Measurements from ENCODE around the gene OR51F2. TPM values are rescaled to one million over a fixed set of nuclear protein-coding genes. Genes with fewer than 3 reads are reported as not detected.
A peak's percentile ranks its signal among the peaks of the same experiment; 100 is the strongest.

The OR51F2 gene
- total RNA-seq, 1 experiment from 2014 or later, result not detected

GRCh38 chr11:4782454-4782853 lies 38.7 kb upstream of the OR51F2 start:
- no peak for DNase-seq
- peaks cover 17 to 24% of the 10 kb centered on the region in 2 experiments for H3K9me3 Mint-ChIP-seq
- Histone ChIP-seq H3K56ac (ENCODE audit: insufficient read length, low read depth, low read length) (no peak overlapping the region), H2BK120ac (ENCODE audit: low read depth, low read length, poor library complexity, severe bottlenecking) (no peak overlapping the region), H3K23ac (ENCODE audit: insufficient read length, low read depth, low read length) (no peak overlapping the region), H2BK12ac (ENCODE audit: insufficient read length, low read depth, low read length) (no peak overlapping the region), H4K20me1 (ENCODE audit: control insufficient read depth, insufficient read depth, insufficient read length) (no peaks in the 10 kb centered on the region), H3K79me2 (ENCODE audit: insufficient read depth, low read length) (no peaks in the 10 kb centered on the region), H3K23me2 (ENCODE audit: insufficient read length, low read depth, low read length, poor library complexity, severe bottlenecking) (no peaks in the 10 kb centered on the region), H3K27me3 (ENCODE audit: insufficient read depth, low read length) (no peaks in the 10 kb centered on the region), H3T11ph (ENCODE audit: low read length) (no peak overlapping the region), H3K27ac (ENCODE audit: insufficient read length, low read depth, low read length) (no peak overlapping the region), H2BK5ac (ENCODE audit: insufficient read length, low read length) (no peak overlapping the region), H3K4me2 (ENCODE audit: insufficient read depth, insufficient read length, low read length) (no peak overlapping the region), H4K8ac (replicated peaks; ENCODE audit: insufficient read length, low read depth, low read length) (no peak overlapping the region), H3K4me1 (ENCODE audit: insufficient read depth, low read length) (no peaks in the 10 kb centered on the region), H3K14ac (ENCODE audit: insufficient read depth, low read length) (no peak overlapping the region), H3K79me1 (ENCODE audit: insufficient read depth, low read depth, low read length, poor library complexity, severe bottlenecking) (no peaks in the 10 kb centered on the region), H4K91ac (ENCODE audit: insufficient read length, low read depth, low read length) (no peak overlapping the region), H2BK15ac (ENCODE audit: low read depth, low read length) (no peak overlapping the region), H3K18ac (ENCODE audit: insufficient read length, low read depth, low read length) (no peak overlapping the region), H3K4ac (ENCODE audit: low read depth, low read length) (no peak overlapping the region), H2AK5ac (ENCODE audit: insufficient read length, low read length) (no peak overlapping the region), H2AFZ (ENCODE audit: low read length) (no peak overlapping the region), H2BK20ac (ENCODE audit: low read depth, low read length, poor library complexity, severe bottlenecking) (no peak overlapping the region), H3K9ac (ENCODE audit: extremely low read depth, insufficient read length, low read length) (no peak overlapping the region), H4K5ac (ENCODE audit: insufficient read length, low read depth, low read length) (no peak overlapping the region), H3K9me3 (ENCODE audit: control insufficient read depth, low read depth, low read length) (no peaks in the 10 kb centered on the region)
- no CpG with 5 or more reads among the region's 1 CpG for WGBS (ENCODE audit: extremely low coverage, insufficient read length, low lambda C conversion rate)
- H3K36me3 Mint-ChIP-seq (ENCODE audit: insufficient read depth in 1 of 3, low read depth in 3 of 3), result peaks cover 6 to 26% (median 13%) of the 10 kb centered on the region in 3 experiments; a peak in 6 of 7 replicates
- no peaks in the 10 kb centered on the region for H3K27me3 Mint-ChIP-seq (ENCODE audit: low read depth)
- H3K4me3 Mint-ChIP-seq, result no peak overlapping the region
- peak overlapping the region in 1 of 3 experiments; percentile 37; a peak in 1 of 7 replicates for H3K27ac Mint-ChIP-seq
- no peak for TF ChIP-seq CTCF (conservative IDR thresholded peaks at IDR 0.05)
- H3K4me1 Mint-ChIP-seq, result peaks cover 3 to 9% of the 10 kb centered on the region in 2 experiments; a peak in 3 of 4 replicates

Measured in H9 (cell line).